Measurements from ENCODE around the gene KRT20. TPM values are rescaled to one million over a fixed set of nuclear protein-coding genes. Genes with fewer than 3 reads are reported as not detected.

The KRT20 gene
- total and polyA plus RNA-seq, 2 of the 13 experiments (the other 11 are each of a cell fraction or from before 2014, with no cell fraction given) = 0.13 to 0.20 TPM

GRCh38 chr17:40862985-40863733 is 21.9 kb downstream of the KRT20 start (continued):
- TF ChIP-seq ZSCAN31 (CRISPR knock-in tag; IDR thresholded peaks at IDR 0.05; ENCODE audit: low read depth) = peak; percentile 56; the same call in 1 of the 2 replicates
- no peak for TF ChIP-seq ZC3H13 (CRISPR knock-in tag; IDR thresholded peaks at IDR 0.05)
- TF ChIP-seq, protein P1, sequence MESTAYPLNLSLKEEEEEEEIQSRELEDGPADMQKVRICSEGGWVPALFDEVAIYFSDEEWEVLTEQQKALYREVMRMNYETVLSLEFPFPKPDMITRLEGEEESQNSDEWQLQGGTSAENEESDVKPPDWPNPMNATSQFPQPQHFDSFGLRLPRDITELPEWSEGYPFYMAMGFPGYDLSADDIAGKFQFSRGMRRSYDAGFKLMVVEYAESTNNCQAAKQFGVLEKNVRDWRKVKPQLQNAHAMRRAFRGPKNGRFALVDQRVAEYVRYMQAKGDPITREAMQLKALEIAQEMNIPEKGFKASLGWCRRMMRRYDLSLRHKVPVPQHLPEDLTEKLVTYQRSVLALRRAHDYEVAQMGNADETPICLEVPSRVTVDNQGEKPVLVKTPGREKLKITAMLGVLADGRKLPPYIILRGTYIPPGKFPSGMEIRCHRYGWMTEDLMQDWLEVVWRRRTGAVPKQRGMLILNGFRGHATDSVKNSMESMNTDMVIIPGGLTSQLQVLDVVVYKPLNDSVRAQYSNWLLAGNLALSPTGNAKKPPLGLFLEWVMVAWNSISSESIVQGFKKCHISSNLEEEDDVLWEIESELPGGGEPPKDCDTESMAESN (CRISPR knock-in tag; conservative IDR thresholded peaks at IDR 0.05) = 0 out of 2 replicates have a peak, but pooled peaks have one; percentile 26
- TF ChIP-seq ZNF687 (CRISPR knock-in tag; IDR thresholded peaks at IDR 0.05) = peak; percentile 58
- TF ChIP-seq SP2 (CRISPR knock-in tag; IDR thresholded peaks at IDR 0.05) = no peak
- no peak for TF ChIP-seq JDP2 (CRISPR knock-in tag; IDR thresholded peaks at IDR 0.05; ENCODE audit: borderline replicate concordance)
- no peak for TF ChIP-seq ZNF563 (CRISPR knock-in tag; IDR thresholded peaks at IDR 0.05)
- no peak for TF ChIP-seq SCMH1 (CRISPR knock-in tag; IDR thresholded peaks at IDR 0.05; ENCODE audit: borderline replicate concordance)
- TF ChIP-seq MAFG (CRISPR knock-in tag; IDR thresholded peaks at IDR 0.05) = no peak
- TF ChIP-seq KDM5B (CRISPR knock-in tag; IDR thresholded peaks at IDR 0.05; ENCODE audit: borderline replicate concordance) = peak; percentile 47; the same call in 1 of the 2 replicates
- TF ChIP-seq NRL (CRISPR knock-in tag; IDR thresholded peaks at IDR 0.05; ENCODE audit: borderline replicate concordance) = 0 out of 2 replicates have a peak, but pooled peaks have one; percentile 34
- TF ChIP-seq MXI1 (IDR thresholded peaks at IDR 0.05; ENCODE audit: borderline replicate concordance, low read depth, low read length) = 0 out of 3 replicates have a peak, but pooled peaks have one; percentile 30
- TF ChIP-seq KLF15 (CRISPR knock-in tag; IDR thresholded peaks at IDR 0.05; ENCODE audit: borderline replicate concordance) = no peak
- peak; percentile 89 for TF ChIP-seq FOXO1 (CRISPR knock-in tag; IDR thresholded peaks at IDR 0.05)
- no peak for TF ChIP-seq ZNF484 (CRISPR knock-in tag; IDR thresholded peaks at IDR 0.05; ENCODE audit: borderline replicate concordance, low read depth)
- no peak for TF ChIP-seq SNAPC4 (CRISPR knock-in tag; IDR thresholded peaks at IDR 0.05)
- no peak for TF ChIP-seq RFX3 (CRISPR knock-in tag; IDR thresholded peaks at IDR 0.05)
- peak; percentile 70 for TF ChIP-seq SMC3 (IDR thresholded peaks at IDR 0.05; ENCODE audit: low read length)
- TF ChIP-seq KLF11 (CRISPR knock-in tag; IDR thresholded peaks at IDR 0.05) = no peak

Data from HepG2 (cell line).